BJ (cell line): ENCODE data around the gene TBCCD1. TPM values are rescaled to one million over a fixed set of nuclear protein-coding genes. Genes with fewer than 3 reads are reported as not detected.

Experiments used
- CTCF ChIA-PET: fragments of 350-600 bp; formaldehyde crosslinking; extraction: SDS; loops from one replicate; lab custom pipeline; 2021; ENCODE audit warnings: antibody characterized with exemption, inconsistent platforms; lab: Yijun Ruan, JAX
- POLR2A ChIA-PET: fragments of 300-600 bp; sonication (Branson Sonifier 250); formaldehyde crosslinking; extraction: SDS; loops from one replicate; lab custom pipeline; 2021; ENCODE audit warnings: antibody characterized with exemption; lab: Charles Lee
- DNase-seq: peaks from one replicate; pipeline ENCODE4 v3.0.0-alpha.2; 2011; ENCODE audit warnings: low read depth
- H3K27me3 ChIP-seq: 2 replicates; pipeline ENCODE4 v1.6.0; 2011; ENCODE audit warnings: low read length; ENCODE audit not compliant: control insufficient read depth, insufficient read depth
- H3K36me3 ChIP-seq: 2 replicates; pipeline ENCODE4 v1.5.1; 2011; ENCODE audit warnings: low read length; ENCODE audit not compliant: control insufficient read depth, insufficient read depth
- H3K4me3 ChIP-seq: 2 replicates; pipeline ENCODE4 v1.5.1; 2011; ENCODE audit warnings: low read depth, mild to moderate bottlenecking, control low read depth, low read length
- polyA plus RNA-seq: library from polyadenylated mRNA; depleted of rRNA; stranded (reverse); fragments of >200 nt; gene quantifications from 2 replicates; pipeline ENCODE4 v1.2.3, GENCODE V29; 2011
- TF ChIP-seq, protein P1 (sequence below): IDR thresholded peaks from 2 replicates; pipeline ENCODE4 v1.5.1; 2011; ENCODE audit warnings: low read depth, mild to moderate bottlenecking, control low read depth, inconsistent platforms, low read length, moderate library complexity; ENCODE audit not compliant: insufficient read depth

The TBCCD1 gene
- polyA plus RNA-seq, 1 experiment: 8.3 TPM

DNA sequence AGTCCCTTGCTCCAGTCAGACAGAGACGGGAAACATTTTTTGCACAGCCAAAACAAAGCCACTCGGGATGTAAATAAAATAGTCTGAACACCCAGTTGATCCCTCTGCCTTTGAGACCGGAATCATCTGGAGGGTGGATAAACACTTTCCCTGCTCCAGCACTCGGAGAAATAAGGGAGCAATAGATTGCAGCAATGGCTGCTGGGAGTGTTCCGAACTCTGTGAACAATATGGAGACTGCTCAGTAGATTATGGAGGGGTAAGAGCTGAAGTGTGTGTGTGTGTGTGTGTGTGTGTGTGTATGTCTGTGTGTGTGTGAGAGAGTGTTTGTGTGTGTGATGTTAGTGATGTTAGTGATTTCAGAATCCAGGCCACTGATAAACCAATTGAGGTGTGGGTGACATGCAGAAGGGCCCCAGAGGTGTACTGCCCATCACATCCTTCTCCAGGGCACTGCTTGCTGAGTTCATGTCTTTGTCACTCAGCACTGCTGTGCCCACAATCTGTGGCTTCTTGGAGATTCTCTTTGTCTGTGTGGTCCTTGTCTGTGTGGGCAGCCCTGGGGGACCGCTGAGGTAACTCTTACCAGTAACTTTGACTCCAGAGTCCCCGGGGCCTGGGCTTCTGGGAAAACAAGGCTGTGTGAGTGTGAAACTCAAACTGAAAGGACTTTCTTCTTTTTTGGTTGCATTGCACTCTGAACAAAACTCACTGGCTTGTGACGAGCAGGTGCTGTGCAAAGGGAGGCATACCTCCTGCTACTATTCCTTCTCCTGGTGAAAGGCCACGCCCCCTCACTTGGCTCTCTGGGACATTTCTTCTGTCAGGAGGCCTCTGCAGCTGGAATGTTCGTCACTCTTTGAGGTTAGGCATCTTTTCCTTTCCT is 45.9 kb downstream of the TBCCD1 start:
- TF ChIP-seq, protein P1, sequence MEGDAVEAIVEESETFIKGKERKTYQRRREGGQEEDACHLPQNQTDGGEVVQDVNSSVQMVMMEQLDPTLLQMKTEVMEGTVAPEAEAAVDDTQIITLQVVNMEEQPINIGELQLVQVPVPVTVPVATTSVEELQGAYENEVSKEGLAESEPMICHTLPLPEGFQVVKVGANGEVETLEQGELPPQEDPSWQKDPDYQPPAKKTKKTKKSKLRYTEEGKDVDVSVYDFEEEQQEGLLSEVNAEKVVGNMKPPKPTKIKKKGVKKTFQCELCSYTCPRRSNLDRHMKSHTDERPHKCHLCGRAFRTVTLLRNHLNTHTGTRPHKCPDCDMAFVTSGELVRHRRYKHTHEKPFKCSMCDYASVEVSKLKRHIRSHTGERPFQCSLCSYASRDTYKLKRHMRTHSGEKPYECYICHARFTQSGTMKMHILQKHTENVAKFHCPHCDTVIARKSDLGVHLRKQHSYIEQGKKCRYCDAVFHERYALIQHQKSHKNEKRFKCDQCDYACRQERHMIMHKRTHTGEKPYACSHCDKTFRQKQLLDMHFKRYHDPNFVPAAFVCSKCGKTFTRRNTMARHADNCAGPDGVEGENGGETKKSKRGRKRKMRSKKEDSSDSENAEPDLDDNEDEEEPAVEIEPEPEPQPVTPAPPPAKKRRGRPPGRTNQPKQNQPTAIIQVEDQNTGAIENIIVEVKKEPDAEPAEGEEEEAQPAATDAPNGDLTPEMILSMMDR: no peak
- ChIA-PET POLR2A (no interaction called here), CTCF (no interaction called here)
- no peak for DNase-seq
- Histone ChIP-seq H3K4me3 (no peak overlapping the region), H3K27me3 (peaks cover 1% of the 10 kb centered on the region; the same call in 1 of the 2 replicates), H3K36me3 (no peaks in the 10 kb centered on the region)

GRCh38 chr3:186520431-186520830 is 46.7 kb downstream of the TBCCD1 start:
- CTCF ChIA-PET: no interaction called here
- TF ChIP-seq, protein P1: no peak
- POLR2A ChIA-PET: no interaction called here

GRCh38 chr3:186519021-186519658 is 48.0 kb downstream of the TBCCD1 start:
- TF ChIP-seq, protein P1: no peak
- Histone ChIP-seq H3K36me3 (no peaks in the 10 kb centered on the region), H3K27me3 (peaks cover 1% of the 10 kb centered on the region; the same call in 1 of the 2 replicates), H3K4me3 (no peak overlapping the region)
- DNase-seq: no peak
- ChIA-PET CTCF (interaction anchor here (0.9 kb wide), 1 partner anchor 260 kb away, joined by 3 read pairs; no protein-coding TSS in a partner anchor), POLR2A (no interaction called here)

More at GRCh38 chr3:186520431-186520830, 46.7 kb downstream of the TBCCD1 start:
- H3K36me3 ChIP-seq: no peaks in the 10 kb centered on the region
- DNase-seq: no peak
- peaks cover 1% of the 10 kb centered on the region; the same call in 1 of the 2 replicates for H3K27me3 ChIP-seq
- no peak overlapping the region for H3K4me3 ChIP-seq

GRCh38 chr3:186517218-186517617 is 49.9 kb downstream of the TBCCD1 start:
- POLR2A ChIA-PET: no interaction called here
- no peak for DNase-seq
- Histone ChIP-seq H3K36me3 (no peaks in the 10 kb centered on the region; the same call in 1 of the 2 replicates), H3K4me3 (no peak overlapping the region), H3K27me3 (peaks cover 1% of the 10 kb centered on the region; the same call in 1 of the 2 replicates)
- CTCF ChIA-PET: interaction anchor here (0.6 kb wide), 1 partner anchor 1643 kb away, joined by 3 read pairs; no protein-coding TSS in a partner anchor
- TF ChIP-seq, protein P1: no peak

- no peak overlapping the region for H3K4me3 ChIP-seq
- no peaks in the 10 kb centered on the region; the same call in 1 of the 2 replicates for H3K36me3 ChIP-seq
- CTCF ChIA-PET: interaction anchor here (0.6 kb wide), 1 partner anchor 1642 kb away, joined by 3 read pairs; no protein-coding TSS in a partner anchor
- TF ChIP-seq, protein P1: no peak
- H3K27me3 ChIP-seq: peaks cover 1% of the 10 kb centered on the region; the same call in 1 of the 2 replicates
- DNase-seq: no peak
- POLR2A ChIA-PET: no interaction called here
These were observed 50.5 kb downstream of the TBCCD1 start for GRCh38 chr3:186516646-186517045.
